Endothelial cell of umbilical vein (primary cell): ENCODE measurements around the gene HDAC8. TPM values are rescaled to one million over a fixed set of nuclear protein-coding genes. Genes with fewer than 3 reads are reported as not detected.

ENCODE experiments used
- BruUV-seq: library from RNA; stranded (reverse); fragments of 400-500 nt; replicated peaks from 2 replicates; lab custom pipeline; 2021; lab: Mats Ljungman, UMichigan
- CTCF ChIA-PET: fragments of 300-600, 350-600 bp; sonication (Branson Sonifier 250); formaldehyde crosslinking; loops from one replicate; lab custom pipeline; 2021; ENCODE audit warnings: antibody characterized with exemption, inconsistent platforms; lab: Charles Lee
- POLR2A ChIA-PET: fragments of 300-600, 350-600 bp; sonication (Branson Sonifier 250); formaldehyde crosslinking; loops from one replicate; lab custom pipeline; 2021; ENCODE audit warnings: antibody characterized with exemption, inconsistent platforms; lab: Charles Lee
- DNase-seq: peaks from one replicate; pipeline ENCODE4 v3.0.0-alpha.2; 2011; ENCODE audit warnings: low read depth, low spot score
- FAIRE-seq: peaks from 2 replicates; lab custom pipeline; 2011; peaks lifted over from hg19 to GRCh38; lab: Jason Lieb, UNC
- H2AFZ ChIP-seq: 2 replicates; pipeline ENCODE4 v1.6.0; 2012; ENCODE audit warnings: low read depth, low read length, control low read depth, inconsistent platforms
- H3K27ac ChIP-seq: 2 replicates; pipeline ENCODE4 v1.5.1; 2011; ENCODE audit warnings: low read depth, mild to moderate bottlenecking, control low read depth, low read length, moderate library complexity; ENCODE audit not compliant: insufficient read depth
- H3K27me3 ChIP-seq, 2 experiments: 2 replicates each; pipeline versions ENCODE4 v1.6.0 to v1.6.1; 2011; ENCODE audit warnings: low read length in 2 of 2, mixed read lengths in 1 of 2; ENCODE audit not compliant: control insufficient read depth in 2 of 2, insufficient read depth in 2 of 2
- H3K36me3 ChIP-seq, 2 experiments: 2 replicates in 1 of 2; 3 replicates in 1 of 2; pipeline ENCODE4 v1.5.1; 2011; ENCODE audit warnings: low read length in 2 of 2, mild to moderate bottlenecking in 1 of 2, moderate library complexity in 1 of 2; ENCODE audit not compliant: control insufficient read depth in 2 of 2, insufficient read depth in 2 of 2; ENCODE audit errors: extremely low read depth in 1 of 2
- H3K4me1 ChIP-seq: 3 replicates; pipeline ENCODE4 v1.5.1; 2011; ENCODE audit warnings: mild to moderate bottlenecking, low read length; ENCODE audit not compliant: control insufficient read depth, insufficient read depth; ENCODE audit errors: extremely low read depth
- H3K4me2 ChIP-seq: 2 replicates; pipeline ENCODE4 v1.6.1; 2011; ENCODE audit warnings: low read length, control low read depth, mixed read lengths; ENCODE audit not compliant: insufficient read depth
- H3K4me3 ChIP-seq, 3 experiments: fragments of 200-600 bp in 1 of 3; sonication (generic), shearing (Covaris generic) in 1 of 3; replicated peaks in 1 of 3; 2 replicates each; pipeline ENCODE4 v1.5.1; 2011 to 2016; ENCODE audit warnings: control low read depth in 3 of 3, low read length in 3 of 3, mild to moderate bottlenecking in 2 of 3, inconsistent platforms in 1 of 3, low read depth in 1 of 3, moderate library complexity in 1 of 3; ENCODE audit not compliant: insufficient read depth in 1 of 3
- H3K79me2 ChIP-seq: 2 replicates; pipeline ENCODE4 v1.6.0; 2012; ENCODE audit warnings: low read length, inconsistent platforms; ENCODE audit not compliant: control insufficient read depth, insufficient read depth
- H3K9ac ChIP-seq: replicated peaks from 2 replicates; pipeline ENCODE3; 2011; ENCODE audit warnings: low read length, control low read depth; ENCODE audit not compliant: insufficient read depth; ENCODE audit errors: extremely low read depth
- H3K9me1 ChIP-seq: replicated peaks from 3 replicates; pipeline ENCODE4 v1.6.0; 2011; ENCODE audit warnings: mild to moderate bottlenecking, low read length; ENCODE audit not compliant: control insufficient read depth, insufficient read depth; ENCODE audit errors: extremely low read depth
- H3K9me3 ChIP-seq: replicated peaks from 2 replicates; pipeline ENCODE4 v1.5.1; 2012; ENCODE audit warnings: low read length, inconsistent platforms; ENCODE audit not compliant: control insufficient read depth, insufficient read depth
- H4K20me1 ChIP-seq: replicated peaks from 2 replicates; pipeline ENCODE3; 2011; ENCODE audit warnings: mild to moderate bottlenecking, low read length; ENCODE audit not compliant: control insufficient read depth, insufficient read depth; ENCODE audit errors: extremely low read depth
- CTCF ChIP-seq, 2 donors: IDR thresholded peaks; 1 replicate in 1 of 2; 2 replicates in 1 of 2; pipeline ENCODE4 v1.5.1; 2011; ENCODE audit warnings: low read length in 2 of 2, mild to moderate bottlenecking in 2 of 2, moderate library complexity in 2 of 2, control low read depth in 1 of 2, inconsistent platforms in 1 of 2, low read depth in 1 of 2; ENCODE audit not compliant: insufficient read depth in 1 of 2; ENCODE audit errors: extremely low read depth in 1 of 2
- EZH2 ChIP-seq: IDR thresholded peaks from 2 replicates; pipeline ENCODE4 v1.6.1; 2012; ENCODE audit warnings: borderline replicate concordance, low read depth, mild to moderate bottlenecking, moderate library complexity, low read length, inconsistent platforms; ENCODE audit not compliant: severe bottlenecking
- FOS ChIP-seq: IDR thresholded peaks from 2 replicates; pipeline ENCODE4 v1.6.1; 2011; ENCODE audit warnings: mild to moderate bottlenecking, low read length, moderate library complexity, borderline replicate concordance; ENCODE audit not compliant: insufficient read depth
- GATA2 ChIP-seq: IDR thresholded peaks from 2 replicates; pipeline ENCODE4 v1.7.0; 2011; ENCODE audit warnings: low read depth, mild to moderate bottlenecking, moderate library complexity, mixed read lengths, low read length; ENCODE audit not compliant: insufficient read length, insufficient read depth
- JUN ChIP-seq: IDR thresholded peaks from 2 replicates; pipeline ENCODE4 v1.6.1; 2011; ENCODE audit warnings: borderline replicate concordance, low read depth; ENCODE audit not compliant: insufficient read length, insufficient read depth
- MYC ChIP-seq: IDR thresholded peaks from one replicate; pipeline ENCODE4 v1.6.1; 2011; ENCODE audit warnings: mild to moderate bottlenecking, low read depth, low read length
- POLR2A ChIP-seq: IDR thresholded peaks from 2 replicates; pipeline ENCODE4 v1.6.1; 2012; ENCODE audit warnings: low read depth, mild to moderate bottlenecking, control low read depth, low read length
- POLR2AphosphoS5 ChIP-seq: IDR thresholded peaks from 2 replicates; pipeline ENCODE4 v1.6.1; 2012; ENCODE audit warnings: low read depth, mild to moderate bottlenecking, control low read depth, low read length, moderate library complexity; ENCODE audit not compliant: insufficient read depth
- dilution Hi-C: fragments of 300-500 bp; cut with MboI; formaldehyde crosslinking; loops from one replicate; pipeline ENCODE4 v1.15.0; 2019; ENCODE audit warnings: low sequenced_read_pairs; ENCODE audit not compliant: extremely low pct_ligation_motif_present
- intact Hi-C: fragments of 100-400 bp; cut with micrococcal nuclease; formaldehyde crosslinking; loops from one replicate; pipeline ENCODE4 v1.10.0; 2022
- polyA plus RNA-seq, 4 experiments: library from polyadenylated mRNA; depleted of rRNA in 3 of 4; stranded (reverse) in 3 of 4; unstranded in 1 of 4; fragments of >200 nt; gene quantifications; 2 replicates each; pipeline versions ENCODE4 v1.2.1 to v1.2.3, GENCODE V29; 2011 to 2012; ENCODE audit warnings: missing spikeins in 1 of 4
- total RNA-seq: library from RNA; stranded (reverse); gene quantifications from 2 replicates; pipeline ENCODE4 v1.2.3, GENCODE V29; 2021
- TF ChIP-seq, protein P1 (sequence below): IDR thresholded peaks from 2 replicates; pipeline ENCODE4 v1.6.1; 2011; ENCODE audit not compliant: insufficient read depth, insufficient read length

The HDAC8 gene
- total and polyA plus RNA-seq, 2 donors (not counting 3 experiments of a cell fraction or from before 2014, with no cell fraction given): 17.6 to 37.2 TPM

GRCh38 chrX:72477781-72478181, 94.9 kb downstream of the HDAC8 start:
- no peaks in the 10 kb centered on the region for H3K4me1 ChIP-seq
- no peak for TF ChIP-seq GATA2
- TF ChIP-seq POLR2AphosphoS5: no peak
- TF ChIP-seq CTCF (IDR thresholded peaks at IDR 0.05; ENCODE audit: extremely low read depth in 1 of 2, insufficient read depth in 1 of 2, low read depth in 1 of 2, low read length in 2 of 2): no peak
- TF ChIP-seq POLR2A: no peak
- TF ChIP-seq EZH2: no peak
- TF ChIP-seq, protein P1, sequence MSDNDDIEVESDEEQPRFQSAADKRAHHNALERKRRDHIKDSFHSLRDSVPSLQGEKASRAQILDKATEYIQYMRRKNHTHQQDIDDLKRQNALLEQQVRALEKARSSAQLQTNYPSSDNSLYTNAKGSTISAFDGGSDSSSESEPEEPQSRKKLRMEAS: no peak
- no peak for TF ChIP-seq MYC
- no peak for TF ChIP-seq FOS
- TF ChIP-seq JUN: no peak
- no peak overlapping the region for H2AFZ ChIP-seq
- H3K4me3 ChIP-seq: no peak overlapping the region
- no peaks in the 10 kb centered on the region for H3K79me2 ChIP-seq
- no peak for FAIRE-seq
- no peak overlapping the region for H3K9ac ChIP-seq
- H3K27me3 ChIP-seq: no peaks in the 10 kb centered on the region
- dilution Hi-C loops (no loop called here), intact Hi-C loops (no loop called here)
- no peak overlapping the region for H3K4me2 ChIP-seq
- peak; percentile 1 for DNase-seq
- H3K9me3 ChIP-seq: no peaks in the 10 kb centered on the region
- no peak overlapping the region for H3K27ac ChIP-seq
- BruUV-seq: no TSS peak
- ChIA-PET POLR2A (no interaction called here), CTCF (interaction anchor here (0.7 kb wide), 1 partner anchor 59 kb away, joined by 3 read pairs; no protein-coding TSS in a partner anchor)
- H3K36me3 ChIP-seq: no peaks in the 10 kb centered on the region
- no peaks in the 10 kb centered on the region for H4K20me1 ChIP-seq
- no peaks in the 10 kb centered on the region for H3K9me1 ChIP-seq
